Smooth muscle cell of the brain vasculature (primary cell): ENCODE measurements around the gene TMEM63A.
"Not testable (repeated sequence)": the region's sequence is repeated elsewhere in the genome, so short reads cannot be mapped to it uniquely, and the experiment has no call there.

Source experiments
- DNase-seq: peaks from one replicate; pipeline ENCODE4 v3.0.0-alpha.2; 2012; ENCODE audit warnings: low read depth, low spot score

TMEM63A gene

GRCh38 chr1:225845571-225846259, 36.5 kb downstream of the TMEM63A start:
- DNase-seq = peak; percentile 58

GRCh38 chr1:225845097-225845496, 37.1 kb downstream of the TMEM63A start:
- no peak for DNase-seq

GRCh38 chr1:225844236-225845061, 37.7 kb downstream of the TMEM63A start:
- no peak for DNase-seq

- no peak for DNase-seq
These were observed 38.8 kb downstream of the TMEM63A start for GRCh38 chr1:225843426-225843795.

GRCh38 chr1:225842788-225843425, 39.3 kb downstream of the TMEM63A start:
- no peak for DNase-seq

- DNase-seq = no peak
These were observed 40.1 kb downstream of the TMEM63A start for GRCh38 chr1:225842074-225842473.

- no peak for DNase-seq
These were observed 41.5 kb downstream of the TMEM63A start for GRCh38 chr1:225840713-225841112.

- DNase-seq = no peak
These were observed 42.0 kb downstream of the TMEM63A start for GRCh38 chr1:225840223-225840610.

- no peak for DNase-seq
These were observed 43.4 kb downstream of the TMEM63A start for GRCh38 chr1:225838793-225839192.

- not testable (repeated sequence) for DNase-seq
These were observed 45.9 kb downstream of the TMEM63A start for GRCh38 chr1:225836296-225836695.

GRCh38 chr1:225835856-225836255, 46.3 kb downstream of the TMEM63A start:
- DNase-seq = no peak

GRCh38 chr1:225834417-225835329, 47.5 kb downstream of the TMEM63A start:
- no peak for DNase-seq

- no peak for DNase-seq
These were observed 51.3 kb downstream of the TMEM63A start for GRCh38 chr1:225830841-225831240.

GRCh38 chr1:225828706-225829345, 53.4 kb downstream of the TMEM63A start:
- no peak for DNase-seq

- DNase-seq = no peak
These were observed 55.1 kb downstream of the TMEM63A start for GRCh38 chr1:225827076-225827475.

- no peak for DNase-seq
These were observed 56.6 kb downstream of the TMEM63A start for GRCh38 chr1:225825607-225826007.

GRCh38 chr1:225825078-225825477, 57.1 kb downstream of the TMEM63A start:
- no peak for DNase-seq

- DNase-seq = no peak
These were observed 57.6 kb downstream of the TMEM63A start for GRCh38 chr1:225824533-225824941.

- no peak for DNase-seq
These were observed 58.3 kb downstream of the TMEM63A start for GRCh38 chr1:225823811-225824261.

- no peak for DNase-seq
These were observed 59.4 kb downstream of the TMEM63A start for GRCh38 chr1:225822655-225823403.
